GM18867 (cell line): Measurements from ENCODE around the gene FARSB.

Experiments
- ATAC-seq: cut with Tn5 transposase; IDR thresholded peaks from one replicate; pipeline ENCODE4 v1.9.1; 2021; ENCODE audit warnings: mild to moderate bottlenecking, moderate library complexity; ENCODE audit not compliant: unreplicated experiment

Gene FARSB

GRCh38 chr2:222563106-222563718, 92.7 kb downstream of the FARSB start:
- ATAC-seq: no peak

GRCh38 chr2:222561817-222562645, 93.9 kb downstream of the FARSB start:
- ATAC-seq: peak; percentile 86

DNA sequence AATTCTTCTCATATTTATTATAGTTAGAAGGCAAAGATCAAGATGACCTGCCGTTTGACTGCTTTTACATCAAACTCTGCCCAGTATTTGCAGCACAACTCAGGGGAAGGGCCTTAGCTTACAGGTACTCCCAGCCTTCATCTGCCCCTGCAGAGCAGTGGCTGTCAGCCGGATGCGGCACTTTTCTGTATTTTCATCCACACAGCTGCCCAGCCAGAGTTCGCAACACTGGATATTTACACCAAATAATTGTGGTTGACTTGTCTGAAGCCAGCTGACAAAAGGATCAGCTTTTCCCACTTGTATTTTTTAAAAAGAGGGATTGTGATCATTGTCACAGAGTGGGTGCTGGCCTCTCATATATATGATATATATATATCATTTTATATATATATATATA, 94.7 kb downstream of the FARSB start:
- no peak for ATAC-seq

DNA sequence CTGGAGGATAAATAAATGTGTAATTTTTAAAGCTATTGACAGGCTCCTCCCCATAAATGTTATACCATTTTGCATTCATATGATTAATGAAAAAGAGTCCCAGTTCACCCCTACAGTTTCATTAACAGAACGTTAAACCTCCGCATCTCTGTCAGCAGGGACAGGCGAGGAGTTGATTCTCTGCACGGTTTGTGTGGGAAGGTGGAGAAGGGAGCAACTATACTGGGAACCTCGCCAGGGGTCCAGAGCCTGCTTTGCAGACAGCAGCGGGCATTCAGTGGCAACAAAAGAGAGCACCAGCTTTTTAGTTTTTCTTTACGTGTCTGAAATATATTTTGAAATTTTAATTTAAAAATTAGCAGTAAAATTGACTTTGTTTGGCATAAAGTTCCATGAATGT, 101.4 kb downstream of the FARSB start:
- no peak for ATAC-seq

DNA sequence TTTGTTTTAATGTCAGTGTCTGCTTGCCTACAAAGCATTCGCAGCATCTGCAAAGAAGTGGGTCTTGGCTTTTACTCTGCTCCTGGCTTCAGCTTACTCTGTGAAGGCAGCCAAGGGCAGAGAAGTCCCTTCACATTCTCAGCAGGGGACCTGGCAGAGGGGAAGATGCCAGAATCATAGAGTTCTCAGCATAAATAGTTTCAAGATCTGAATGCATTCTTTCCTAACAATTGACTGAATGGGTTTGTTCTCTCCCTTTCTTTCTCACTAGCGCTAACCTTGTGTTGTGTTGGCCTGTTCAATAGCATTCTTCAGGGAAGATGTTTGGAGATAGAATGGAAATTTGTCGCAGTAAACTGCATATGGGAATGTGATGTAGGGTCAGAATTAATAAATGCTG, 106.9 kb downstream of the FARSB start:
- no peak for ATAC-seq

DNA sequence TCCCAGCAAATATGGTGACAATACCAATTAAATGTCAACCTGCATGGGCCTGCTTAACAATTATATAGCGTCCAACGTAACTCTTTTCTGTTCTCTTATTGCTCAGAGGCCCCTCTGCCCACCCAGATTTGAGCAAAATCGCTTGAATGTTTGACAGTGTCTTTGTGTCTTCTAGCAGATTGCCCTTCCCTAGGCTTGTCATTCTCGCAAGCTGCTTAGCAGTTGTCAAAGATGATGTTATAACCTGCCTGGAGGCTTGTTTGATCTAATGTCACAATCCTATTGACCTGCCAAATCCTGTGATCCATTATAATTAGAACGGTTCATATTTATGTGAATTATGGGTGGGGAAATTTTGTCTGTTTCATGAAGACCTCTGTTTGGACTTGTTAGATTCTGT, 108.8 kb downstream of the FARSB start:
- ATAC-seq: no peak

GRCh38 chr2:222545823-222546795, 109.8 kb downstream of the FARSB start:
- no peak for ATAC-seq

GRCh38 chr2:222544661-222545060, 111.2 kb downstream of the FARSB start:
- no peak for ATAC-seq

- ATAC-seq: no peak
Observed at GRCh38 chr2:222538535-222538934, 117.4 kb downstream of the FARSB start.

- no peak for ATAC-seq
Observed at GRCh38 chr2:222535477-222535876, 120.4 kb downstream of the FARSB start.

DNA sequence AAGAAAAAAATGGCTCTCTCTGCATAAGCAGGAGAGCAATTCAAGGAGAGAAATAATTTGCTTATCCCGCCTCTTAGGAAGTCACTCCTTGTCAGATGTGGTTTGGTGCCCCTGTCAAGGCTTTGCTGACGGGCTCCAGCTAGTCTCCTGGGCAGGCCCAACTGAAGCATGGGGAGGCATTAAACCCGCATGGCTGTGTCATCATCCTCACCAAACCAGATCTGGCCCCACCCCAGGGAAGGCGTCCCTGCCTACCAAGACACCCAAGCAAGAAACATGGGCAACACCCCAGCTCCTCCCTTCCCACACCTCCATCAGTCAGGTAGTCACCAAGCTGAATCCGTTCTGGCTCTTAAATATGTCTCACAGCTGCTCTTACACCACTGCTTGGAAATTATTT, 123.6 kb downstream of the FARSB start:
- no peak for ATAC-seq

DNA sequence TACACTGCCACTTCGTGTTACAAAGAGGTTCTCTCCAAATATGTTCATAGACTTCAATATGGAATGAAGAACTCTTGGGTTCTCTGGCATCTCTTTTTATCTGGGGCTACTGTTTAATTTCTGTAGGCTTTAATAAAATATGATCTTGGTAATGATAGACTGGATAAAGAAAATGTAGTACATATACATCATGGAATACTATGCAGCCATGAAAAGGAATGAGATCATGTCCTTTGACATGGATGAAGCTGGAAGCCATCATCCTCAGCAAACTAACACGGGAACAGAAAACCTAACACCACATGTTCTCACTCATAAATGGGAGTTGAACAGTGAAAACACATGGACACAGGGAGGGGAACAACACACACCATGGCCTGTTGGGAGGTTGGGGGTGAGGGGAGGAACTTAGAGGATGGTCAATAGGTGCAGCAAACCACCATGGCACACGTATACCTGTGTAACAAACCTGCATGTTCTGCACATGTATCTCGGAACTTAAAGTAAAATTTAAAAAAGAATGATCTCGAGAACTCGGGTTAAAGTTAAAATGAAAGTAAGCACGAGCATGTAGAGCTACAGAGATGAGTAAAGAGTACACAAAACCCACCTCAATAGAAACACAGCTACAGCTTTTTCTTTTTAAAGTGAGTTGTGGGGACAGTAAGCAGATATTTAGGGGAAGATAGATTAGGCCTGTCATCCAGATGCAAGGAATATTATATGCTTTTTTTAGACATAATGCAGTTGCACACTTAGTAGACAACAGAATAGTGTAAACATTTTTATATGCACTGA, 129.2 kb downstream of the FARSB start:
- ATAC-seq: no peak

- no peak for ATAC-seq
Observed at GRCh38 chr2:222525811-222526210, 130.1 kb downstream of the FARSB start.

DNA sequence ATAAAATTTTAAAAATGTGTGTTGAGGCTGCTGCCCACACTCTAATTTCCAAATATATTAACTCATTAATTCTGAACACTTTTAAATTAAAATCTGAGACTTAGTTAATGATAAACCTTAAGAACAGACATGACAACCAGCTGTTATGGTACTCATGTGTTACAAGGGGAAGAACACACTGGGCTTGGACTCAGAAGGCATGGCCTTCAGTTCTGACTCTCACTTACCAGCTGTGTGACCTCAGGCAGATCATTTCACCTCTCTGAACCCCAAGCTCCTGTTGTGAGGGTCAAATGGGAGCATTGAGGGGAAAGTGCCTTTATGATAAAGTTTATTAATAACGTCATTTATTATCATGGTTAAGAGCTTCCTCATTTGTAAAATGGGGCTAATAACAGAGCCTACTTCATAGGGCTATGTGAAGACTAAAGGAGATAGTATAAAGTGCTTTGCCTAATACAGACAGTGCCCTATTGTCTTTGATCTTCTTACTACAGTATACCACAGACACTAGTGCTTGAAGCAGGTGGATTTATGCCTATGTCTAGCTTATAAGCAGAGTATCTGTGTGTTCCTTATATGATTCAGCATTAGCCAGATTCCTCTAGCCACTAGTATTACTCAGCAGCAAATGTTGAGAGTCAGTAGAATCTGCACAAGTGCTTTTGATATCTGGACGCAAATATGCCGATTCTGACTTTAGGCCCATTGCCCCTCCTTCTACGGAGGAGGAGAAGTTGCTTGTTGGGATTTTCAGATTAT, 131.9 kb downstream of the FARSB start:
- ATAC-seq: peak; percentile 50

- no peak for ATAC-seq
Observed at GRCh38 chr2:222522082-222522481, 133.8 kb downstream of the FARSB start.

- peak; percentile 68 for ATAC-seq
Observed at GRCh38 chr2:222521099-222521498, 134.8 kb downstream of the FARSB start.
